ENCODE measurements around the gene HSPB7. TPM values are rescaled to one million over a fixed set of nuclear protein-coding genes. Genes with fewer than 3 reads are reported as not detected.

The HSPB7 gene
- total and polyA plus RNA-seq, 2 experiments from 2014 or later: 0.13 TPM; not detected in 1

DNA sequence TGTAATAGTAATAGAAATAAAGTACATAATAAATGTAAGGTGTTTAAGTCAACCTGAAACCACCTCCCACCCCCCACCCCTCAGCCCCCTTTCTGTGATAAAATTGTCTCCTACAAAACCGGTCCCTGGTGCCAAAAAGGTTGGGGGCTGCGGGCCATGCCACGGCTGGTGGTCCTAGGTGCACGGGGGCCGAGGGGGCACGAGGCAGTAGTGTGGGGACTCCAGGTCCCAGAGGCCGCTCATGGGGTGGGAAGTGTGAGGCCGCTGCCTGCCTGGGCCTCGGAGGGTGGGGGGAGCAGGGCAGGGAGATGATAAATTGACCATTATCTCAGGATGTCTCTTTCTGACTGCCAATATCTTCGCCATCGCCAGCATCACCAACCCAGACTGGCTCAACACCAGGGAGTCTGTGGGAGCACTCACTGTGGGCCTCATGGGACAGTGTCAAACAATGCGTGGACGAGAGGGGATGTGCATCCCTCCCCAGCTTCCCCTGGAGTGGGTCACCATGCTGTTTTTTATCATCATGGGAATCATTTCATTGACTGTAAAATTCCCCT, 48.4 kb downstream of the HSPB7 start:
- Histone ChIP-seq H3K27me3 (ENCODE audit: insufficient read depth) (no peaks in the 10 kb centered on the region), H3K27ac (ENCODE audit: low read depth) (no peak overlapping the region), H3K79me2 (replicated peaks; ENCODE audit: insufficient read depth) (peaks cover 15% of the 10 kb centered on the region), H2AFZ (no peak overlapping the region), H3K4me3 (no peak overlapping the region), H3K4me1 (ENCODE audit: insufficient read depth) (no peaks in the 10 kb centered on the region), H3K9me2 (ENCODE audit: insufficient read depth) (no peaks in the 10 kb centered on the region), H3K36me3 (ENCODE audit: insufficient read depth) (no peaks in the 10 kb centered on the region; the same call in 1 of the 2 replicates), H3K4me2 (no peak overlapping the region), H4K20me1 (replicated peaks; ENCODE audit: insufficient read depth) (peaks cover 6% of the 10 kb centered on the region; the same call in 1 of the 2 replicates), H3F3A (replicated peaks; ENCODE audit: low read depth) (no peaks in the 10 kb centered on the region)
- ATAC-seq: no peak
- Mint-ChIP-seq H3K36me3 (ENCODE audit: low read depth) (peaks cover 42% of the 10 kb centered on the region), H3K4me3 (no peak overlapping the region), H3K27ac (no peak overlapping the region), H3K4me1 (no peaks in the 10 kb centered on the region), H3K27me3 (ENCODE audit: insufficient read depth, low read depth, poor library complexity) (peaks cover 5% of the 10 kb centered on the region), H3K9me3 (peaks cover 19% of the 10 kb centered on the region)
- TF ChIP-seq, protein P1, sequence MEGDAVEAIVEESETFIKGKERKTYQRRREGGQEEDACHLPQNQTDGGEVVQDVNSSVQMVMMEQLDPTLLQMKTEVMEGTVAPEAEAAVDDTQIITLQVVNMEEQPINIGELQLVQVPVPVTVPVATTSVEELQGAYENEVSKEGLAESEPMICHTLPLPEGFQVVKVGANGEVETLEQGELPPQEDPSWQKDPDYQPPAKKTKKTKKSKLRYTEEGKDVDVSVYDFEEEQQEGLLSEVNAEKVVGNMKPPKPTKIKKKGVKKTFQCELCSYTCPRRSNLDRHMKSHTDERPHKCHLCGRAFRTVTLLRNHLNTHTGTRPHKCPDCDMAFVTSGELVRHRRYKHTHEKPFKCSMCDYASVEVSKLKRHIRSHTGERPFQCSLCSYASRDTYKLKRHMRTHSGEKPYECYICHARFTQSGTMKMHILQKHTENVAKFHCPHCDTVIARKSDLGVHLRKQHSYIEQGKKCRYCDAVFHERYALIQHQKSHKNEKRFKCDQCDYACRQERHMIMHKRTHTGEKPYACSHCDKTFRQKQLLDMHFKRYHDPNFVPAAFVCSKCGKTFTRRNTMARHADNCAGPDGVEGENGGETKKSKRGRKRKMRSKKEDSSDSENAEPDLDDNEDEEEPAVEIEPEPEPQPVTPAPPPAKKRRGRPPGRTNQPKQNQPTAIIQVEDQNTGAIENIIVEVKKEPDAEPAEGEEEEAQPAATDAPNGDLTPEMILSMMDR (conservative IDR thresholded peaks at IDR 0.05; ENCODE audit: low read depth in 2 of 2): no peak
- no peak for TF ChIP-seq EZH2phosphoT487 (IDR thresholded peaks at IDR 0.05; ENCODE audit: unreplicated experiment)
- no peak for TF ChIP-seq JUNB (IDR thresholded peaks at IDR 0.05; ENCODE audit: unreplicated experiment)
- TF ChIP-seq, protein P2, sequence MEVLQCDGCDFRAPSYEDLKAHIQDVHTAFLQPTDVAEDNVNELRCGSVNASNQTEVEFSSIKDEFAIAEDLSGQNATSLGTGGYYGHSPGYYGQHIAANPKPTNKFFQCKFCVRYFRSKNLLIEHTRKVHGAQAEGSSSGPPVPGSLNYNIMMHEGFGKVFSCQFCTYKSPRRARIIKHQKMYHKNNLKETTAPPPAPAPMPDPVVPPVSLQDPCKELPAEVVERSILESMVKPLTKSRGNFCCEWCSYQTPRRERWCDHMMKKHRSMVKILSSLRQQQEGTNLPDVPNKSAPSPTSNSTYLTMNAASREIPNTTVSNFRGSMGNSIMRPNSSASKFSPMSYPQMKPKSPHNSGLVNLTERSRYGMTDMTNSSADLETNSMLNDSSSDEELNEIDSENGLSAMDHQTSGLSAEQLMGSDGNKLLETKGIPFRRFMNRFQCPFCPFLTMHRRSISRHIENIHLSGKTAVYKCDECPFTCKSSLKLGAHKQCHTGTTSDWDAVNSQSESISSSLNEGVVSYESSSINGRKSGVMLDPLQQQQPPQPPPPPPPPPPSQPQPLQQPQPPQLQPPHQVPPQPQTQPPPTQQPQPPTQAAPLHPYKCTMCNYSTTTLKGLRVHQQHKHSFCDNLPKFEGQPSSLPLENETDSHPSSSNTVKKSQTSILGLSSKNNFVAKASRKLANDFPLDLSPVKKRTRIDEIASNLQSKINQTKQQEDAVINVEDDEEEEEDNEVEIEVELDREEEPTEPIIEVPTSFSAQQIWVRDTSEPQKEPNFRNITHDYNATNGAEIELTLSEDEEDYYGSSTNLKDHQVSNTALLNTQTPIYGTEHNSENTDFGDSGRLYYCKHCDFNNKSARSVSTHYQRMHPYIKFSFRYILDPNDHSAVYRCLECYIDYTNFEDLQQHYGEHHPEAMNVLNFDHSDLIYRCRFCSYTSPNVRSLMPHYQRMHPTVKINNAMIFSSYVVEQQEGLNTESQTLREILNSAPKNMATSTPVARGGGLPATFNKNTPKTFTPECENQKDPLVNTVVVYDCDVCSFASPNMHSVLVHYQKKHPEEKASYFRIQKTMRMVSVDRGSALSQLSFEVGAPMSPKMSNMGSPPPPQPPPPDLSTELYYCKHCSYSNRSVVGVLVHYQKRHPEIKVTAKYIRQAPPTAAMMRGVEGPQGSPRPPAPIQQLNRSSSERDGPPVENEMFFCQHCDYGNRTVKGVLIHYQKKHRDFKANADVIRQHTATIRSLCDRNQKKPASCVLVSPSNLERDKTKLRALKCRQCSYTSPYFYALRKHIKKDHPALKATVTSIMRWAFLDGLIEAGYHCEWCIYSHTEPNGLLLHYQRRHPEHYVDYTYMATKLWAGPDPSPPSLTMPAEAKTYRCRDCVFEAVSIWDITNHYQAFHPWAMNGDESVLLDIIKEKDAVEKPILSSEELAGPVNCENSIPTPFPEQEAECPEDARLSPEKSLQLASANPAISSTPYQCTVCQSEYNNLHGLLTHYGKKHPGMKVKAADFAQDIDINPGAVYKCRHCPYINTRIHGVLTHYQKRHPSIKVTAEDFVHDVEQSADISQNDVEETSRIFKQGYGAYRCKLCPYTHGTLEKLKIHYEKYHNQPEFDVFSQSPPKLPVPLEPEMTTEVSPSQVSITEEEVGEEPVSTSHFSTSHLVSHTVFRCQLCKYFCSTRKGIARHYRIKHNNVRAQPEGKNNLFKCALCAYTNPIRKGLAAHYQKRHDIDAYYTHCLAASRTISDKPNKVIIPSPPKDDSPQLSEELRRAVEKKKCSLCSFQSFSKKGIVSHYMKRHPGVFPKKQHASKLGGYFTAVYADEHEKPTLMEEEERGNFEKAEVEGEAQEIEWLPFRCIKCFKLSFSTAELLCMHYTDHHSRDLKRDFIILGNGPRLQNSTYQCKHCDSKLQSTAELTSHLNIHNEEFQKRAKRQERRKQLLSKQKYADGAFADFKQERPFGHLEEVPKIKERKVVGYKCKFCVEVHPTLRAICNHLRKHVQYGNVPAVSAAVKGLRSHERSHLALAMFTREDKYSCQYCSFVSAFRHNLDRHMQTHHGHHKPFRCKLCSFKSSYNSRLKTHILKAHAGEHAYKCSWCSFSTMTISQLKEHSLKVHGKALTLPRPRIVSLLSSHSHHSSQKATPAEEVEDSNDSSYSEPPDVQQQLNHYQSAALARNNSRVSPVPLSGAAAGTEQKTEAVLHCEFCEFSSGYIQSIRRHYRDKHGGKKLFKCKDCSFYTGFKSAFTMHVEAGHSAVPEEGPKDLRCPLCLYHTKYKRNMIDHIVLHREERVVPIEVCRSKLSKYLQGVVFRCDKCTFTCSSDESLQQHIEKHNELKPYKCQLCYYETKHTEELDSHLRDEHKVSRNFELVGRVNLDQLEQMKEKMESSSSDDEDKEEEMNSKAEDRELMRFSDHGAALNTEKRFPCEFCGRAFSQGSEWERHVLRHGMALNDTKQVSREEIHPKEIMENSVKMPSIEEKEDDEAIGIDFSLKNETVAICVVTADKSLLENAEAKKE (CRISPR knock-in tag; IDR thresholded peaks at IDR 0.05): no peak
- TF ChIP-seq EZH2 (IDR thresholded peaks at IDR 0.05; ENCODE audit: low read depth, unreplicated experiment): no peak
- TF ChIP-seq, protein P3, sequence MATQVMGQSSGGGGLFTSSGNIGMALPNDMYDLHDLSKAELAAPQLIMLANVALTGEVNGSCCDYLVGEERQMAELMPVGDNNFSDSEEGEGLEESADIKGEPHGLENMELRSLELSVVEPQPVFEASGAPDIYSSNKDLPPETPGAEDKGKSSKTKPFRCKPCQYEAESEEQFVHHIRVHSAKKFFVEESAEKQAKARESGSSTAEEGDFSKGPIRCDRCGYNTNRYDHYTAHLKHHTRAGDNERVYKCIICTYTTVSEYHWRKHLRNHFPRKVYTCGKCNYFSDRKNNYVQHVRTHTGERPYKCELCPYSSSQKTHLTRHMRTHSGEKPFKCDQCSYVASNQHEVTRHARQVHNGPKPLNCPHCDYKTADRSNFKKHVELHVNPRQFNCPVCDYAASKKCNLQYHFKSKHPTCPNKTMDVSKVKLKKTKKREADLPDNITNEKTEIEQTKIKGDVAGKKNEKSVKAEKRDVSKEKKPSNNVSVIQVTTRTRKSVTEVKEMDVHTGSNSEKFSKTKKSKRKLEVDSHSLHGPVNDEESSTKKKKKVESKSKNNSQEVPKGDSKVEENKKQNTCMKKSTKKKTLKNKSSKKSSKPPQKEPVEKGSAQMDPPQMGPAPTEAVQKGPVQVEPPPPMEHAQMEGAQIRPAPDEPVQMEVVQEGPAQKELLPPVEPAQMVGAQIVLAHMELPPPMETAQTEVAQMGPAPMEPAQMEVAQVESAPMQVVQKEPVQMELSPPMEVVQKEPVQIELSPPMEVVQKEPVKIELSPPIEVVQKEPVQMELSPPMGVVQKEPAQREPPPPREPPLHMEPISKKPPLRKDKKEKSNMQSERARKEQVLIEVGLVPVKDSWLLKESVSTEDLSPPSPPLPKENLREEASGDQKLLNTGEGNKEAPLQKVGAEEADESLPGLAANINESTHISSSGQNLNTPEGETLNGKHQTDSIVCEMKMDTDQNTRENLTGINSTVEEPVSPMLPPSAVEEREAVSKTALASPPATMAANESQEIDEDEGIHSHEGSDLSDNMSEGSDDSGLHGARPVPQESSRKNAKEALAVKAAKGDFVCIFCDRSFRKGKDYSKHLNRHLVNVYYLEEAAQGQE (IDR thresholded peaks at IDR 0.05; ENCODE audit: unreplicated experiment): no peak
- no peak for TF ChIP-seq STAT1 (IDR thresholded peaks at IDR 0.05; ENCODE audit: unreplicated experiment)
- TF ChIP-seq ZNF114 (CRISPR knock-in tag; IDR thresholded peaks at IDR 0.05): no peak
- TF ChIP-seq POLR2AphosphoS5 (IDR thresholded peaks at IDR 0.05; ENCODE audit: low read depth): no peak
- no peak for TF ChIP-seq CREB1 (CRISPR knock-in tag; IDR thresholded peaks at IDR 0.05; ENCODE audit: low read depth)
- TF ChIP-seq, protein P4, sequence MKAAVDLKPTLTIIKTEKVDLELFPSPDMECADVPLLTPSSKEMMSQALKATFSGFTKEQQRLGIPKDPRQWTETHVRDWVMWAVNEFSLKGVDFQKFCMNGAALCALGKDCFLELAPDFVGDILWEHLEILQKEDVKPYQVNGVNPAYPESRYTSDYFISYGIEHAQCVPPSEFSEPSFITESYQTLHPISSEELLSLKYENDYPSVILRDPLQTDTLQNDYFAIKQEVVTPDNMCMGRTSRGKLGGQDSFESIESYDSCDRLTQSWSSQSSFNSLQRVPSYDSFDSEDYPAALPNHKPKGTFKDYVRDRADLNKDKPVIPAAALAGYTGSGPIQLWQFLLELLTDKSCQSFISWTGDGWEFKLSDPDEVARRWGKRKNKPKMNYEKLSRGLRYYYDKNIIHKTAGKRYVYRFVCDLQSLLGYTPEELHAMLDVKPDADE (IDR thresholded peaks at IDR 0.05): no peak
- TF ChIP-seq NANOG (IDR thresholded peaks at IDR 0.05; ENCODE audit: borderline replicate concordance): no peak
- no peak for TF ChIP-seq ZNF331 (CRISPR knock-in tag; IDR thresholded peaks at IDR 0.05; ENCODE audit: low read depth)
- no peak for DNase-seq (ENCODE audit: low spot score)
